Femur (tissue), 1 donor: ENCODE results near the gene KIF2A.

Experiments used
- DNase-seq: peaks from one replicate; pipeline ENCODE4 v3.0.0-alpha.2; 2017

Gene KIF2A

GRCh38 chr5:62386824-62387223 is 80.8 kb downstream of the KIF2A start:
- no peak for DNase-seq

GRCh38 chr5:62395210-62395950 is 89.4 kb downstream of the KIF2A start:
- DNase-seq = no peak

GRCh38 chr5:62403411-62404250 is 97.6 kb downstream of the KIF2A start, which contains the start of gene DIMT1:
DIMT1 (minus strand) TSS chr5:62403905; CDS start chr5:62403772, 133 bp downstream.
- DNase-seq = peak; percentile 98

GRCh38 chr5:62412549-62413329 is 106.7 kb downstream of the KIF2A start, which contains the start of gene IPO11:
IPO11 (plus strand) TSS chr5:62412763; CDS start chr5:62437280, 24,517 bp downstream.
- DNase-seq = peak; percentile 99

- no peak for DNase-seq
These were observed 107.7 kb downstream of the KIF2A start for GRCh38 chr5:62413711-62414110.

GRCh38 chr5:62418462-62419076 is 112.6 kb downstream of the KIF2A start:
- DNase-seq = no peak

- no peak for DNase-seq
These were observed 113.6 kb downstream of the KIF2A start for GRCh38 chr5:62419609-62420008.

- DNase-seq = no peak
These were observed 115.4 kb downstream of the KIF2A start for GRCh38 chr5:62421414-62421813.

GRCh38 chr5:62424763-62425162 is 118.8 kb downstream of the KIF2A start:
- no peak for DNase-seq

GRCh38 chr5:62431735-62432620 is 126.0 kb downstream of the KIF2A start:
- no peak for DNase-seq

- no peak for DNase-seq
These were observed 126.6 kb downstream of the KIF2A start for GRCh38 chr5:62432621-62433064.
